ENCODE measurements around the gene WDR64. TPM values are rescaled to one million over a fixed set of nuclear protein-coding genes. Genes with fewer than 3 reads are reported as not detected.
"Not testable (repeated sequence)": the region's sequence is repeated elsewhere in the genome, so short reads cannot be mapped to it uniquely, and the experiment has no call there.

WDR64 gene
- total RNA-seq, 2 experiments from 2014 or later: 0.13 TPM; not detected in 1

DNA sequence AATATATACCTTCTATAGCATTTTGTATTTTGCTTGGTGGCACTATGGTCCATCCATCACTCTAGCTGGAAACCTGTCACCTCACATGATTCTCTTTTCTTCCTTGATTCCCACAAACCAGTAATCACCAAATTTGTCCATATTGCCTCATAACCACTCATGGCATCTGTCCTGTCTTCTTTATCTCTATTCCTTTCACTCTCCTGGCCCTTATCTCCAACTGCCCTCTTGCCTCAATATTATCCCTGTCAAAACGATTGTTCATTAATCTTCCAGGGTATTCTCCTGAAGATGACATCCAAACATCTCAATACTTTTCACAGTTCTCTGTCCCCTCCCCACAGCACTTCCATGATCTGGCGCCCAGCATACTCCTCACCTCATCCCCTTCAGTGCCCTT is 46.1 kb downstream of the WDR64 start:
- POLR2A ChIA-PET: no interaction called here

DNA sequence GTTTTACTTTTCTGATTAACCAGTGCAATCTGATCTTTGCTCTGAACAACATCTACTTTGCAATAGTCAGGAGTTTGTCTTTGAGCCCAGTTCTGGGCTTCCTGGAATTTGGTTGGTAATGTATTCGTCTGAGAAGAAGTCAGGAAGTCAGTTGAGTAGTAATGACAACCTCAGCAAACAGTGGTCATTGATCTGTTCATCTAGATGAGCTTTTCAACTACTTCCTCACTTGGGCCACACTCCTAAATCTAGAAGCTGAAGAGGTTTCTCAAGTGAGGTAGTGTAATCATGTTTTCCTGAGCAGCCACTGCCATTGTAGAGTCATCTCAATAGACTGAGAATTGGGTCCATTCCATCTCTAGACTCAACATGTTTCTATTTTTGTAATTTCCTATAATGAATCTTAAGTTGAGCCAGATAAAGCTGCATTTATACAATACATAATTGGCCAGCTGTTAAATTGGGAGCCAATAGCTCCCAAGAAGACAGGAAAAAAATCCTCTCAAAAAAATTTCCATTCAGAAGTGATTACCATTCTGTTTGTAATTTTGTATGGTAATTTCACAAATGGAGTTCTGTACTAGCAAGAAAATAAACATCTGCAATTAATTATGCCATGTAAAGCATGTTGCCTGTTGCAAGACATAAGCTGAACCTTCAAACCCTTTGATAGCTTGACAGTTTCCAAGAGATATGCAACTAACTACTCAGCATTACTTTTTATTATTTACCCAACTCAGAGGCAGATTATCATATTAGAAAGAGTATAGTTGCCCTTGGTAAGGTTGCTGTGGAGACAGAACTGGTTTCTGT is 49.6 kb downstream of the WDR64 start:
- Mint-ChIP-seq H3K9me3 (no peaks in the 10 kb centered on the region), H3K4me3 (no peak overlapping the region), H3K4me1 (peaks cover 9% of the 10 kb centered on the region), H3K36me3 (ENCODE audit: low read depth) (no peaks in the 10 kb centered on the region), H3K27ac (no peak overlapping the region), H3K27me3 (no peaks in the 10 kb centered on the region)
- ChIA-PET POLR2A (no interaction called here), CTCF (no interaction called here)
- no peak for DNase-seq

More for the DNA sequence above, 46.1 kb downstream of the WDR64 start:
- no peak overlapping the region for H3K4me3 Mint-ChIP-seq
- no peaks in the 10 kb centered on the region for H3K9me3 Mint-ChIP-seq
- no peak overlapping the region for H3K27ac Mint-ChIP-seq
- H3K36me3 Mint-ChIP-seq (ENCODE audit: low read depth): no peaks in the 10 kb centered on the region
- no peaks in the 10 kb centered on the region for H3K27me3 Mint-ChIP-seq
- CTCF ChIA-PET: no interaction called here
- no peak for DNase-seq
- peaks cover 9% of the 10 kb centered on the region for H3K4me1 Mint-ChIP-seq

DNA sequence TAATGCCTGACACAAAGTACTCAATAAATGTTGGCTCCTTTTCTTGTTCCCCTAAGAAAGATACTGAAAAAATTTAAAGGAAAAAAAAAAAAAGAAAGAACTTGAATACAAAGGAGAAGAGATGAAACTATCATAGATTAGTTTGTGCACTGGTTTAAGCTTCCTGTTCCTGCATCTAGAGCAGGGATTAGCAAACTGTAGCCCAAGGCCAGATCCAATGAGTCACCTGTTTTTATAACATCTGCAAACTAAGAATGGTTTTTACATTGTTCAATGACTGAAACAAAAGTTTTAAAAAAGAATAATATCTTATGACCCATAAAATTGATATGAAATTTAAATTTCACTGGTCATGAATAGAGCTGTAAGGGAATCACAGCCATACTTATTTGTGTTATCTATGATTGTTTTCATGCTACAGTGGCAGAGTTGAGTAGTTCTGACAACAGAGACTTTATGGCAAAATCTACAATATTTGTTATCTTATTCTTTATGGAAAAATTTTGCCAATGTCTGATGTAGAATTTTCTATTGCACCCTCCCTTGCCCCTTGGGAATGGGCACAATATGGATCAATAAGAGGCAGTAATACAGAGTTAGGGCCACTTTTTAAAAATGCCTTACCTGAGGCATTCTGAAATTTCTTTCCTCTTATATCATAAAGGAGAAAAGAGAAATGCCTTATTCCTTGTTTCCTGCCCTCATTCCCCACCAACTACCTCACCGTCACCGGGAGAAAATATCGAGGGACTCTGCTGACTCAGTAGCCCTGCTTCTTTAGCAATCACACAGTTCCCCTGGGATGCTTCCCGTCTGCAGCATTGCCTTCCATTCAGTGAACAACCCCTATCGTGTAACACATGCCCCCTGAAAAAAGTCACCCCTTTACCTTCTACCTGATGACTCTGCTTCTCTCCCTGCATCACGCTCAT is 50.6 kb downstream of the WDR64 start:
- no peak for DNase-seq
- no peaks in the 10 kb centered on the region for H3K9me3 Mint-ChIP-seq
- no peak overlapping the region for H3K27ac Mint-ChIP-seq
- no peaks in the 10 kb centered on the region for H3K36me3 Mint-ChIP-seq (ENCODE audit: low read depth)
- ChIA-PET CTCF (no interaction called here), POLR2A (no interaction called here)
- no peaks in the 10 kb centered on the region for H3K27me3 Mint-ChIP-seq
- no peak overlapping the region for H3K4me3 Mint-ChIP-seq
- peaks cover 13% of the 10 kb centered on the region for H3K4me1 Mint-ChIP-seq

DNA sequence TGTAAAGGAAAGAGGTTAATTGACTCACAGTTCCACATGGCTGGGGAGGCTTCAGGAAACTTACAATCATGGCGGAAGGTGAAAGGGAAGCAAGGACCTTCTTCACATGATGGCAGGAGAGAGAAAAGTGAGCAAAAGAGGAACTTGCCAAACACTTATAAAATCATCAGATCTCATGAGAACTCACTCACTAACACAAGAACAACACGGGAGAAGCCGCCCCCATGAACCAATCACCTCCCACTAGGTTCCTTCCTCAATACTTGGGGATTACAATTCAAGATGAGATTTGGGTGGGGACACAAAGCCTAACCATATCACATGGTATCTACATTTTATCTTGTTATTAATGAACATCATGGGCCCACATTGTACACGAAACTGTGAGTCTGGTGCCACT is 51.7 kb downstream of the WDR64 start:
- H3K27me3 Mint-ChIP-seq; POLR2A ChIA-PET; H3K27ac Mint-ChIP-seq; CTCF ChIA-PET; DNase-seq; H3K9me3 Mint-ChIP-seq; H3K4me3 Mint-ChIP-seq; H3K36me3 Mint-ChIP-seq (ENCODE audit: low read depth): not testable (repeated sequence)
- H3K4me1 Mint-ChIP-seq: peaks cover 13% of the 10 kb centered on the region

DNA sequence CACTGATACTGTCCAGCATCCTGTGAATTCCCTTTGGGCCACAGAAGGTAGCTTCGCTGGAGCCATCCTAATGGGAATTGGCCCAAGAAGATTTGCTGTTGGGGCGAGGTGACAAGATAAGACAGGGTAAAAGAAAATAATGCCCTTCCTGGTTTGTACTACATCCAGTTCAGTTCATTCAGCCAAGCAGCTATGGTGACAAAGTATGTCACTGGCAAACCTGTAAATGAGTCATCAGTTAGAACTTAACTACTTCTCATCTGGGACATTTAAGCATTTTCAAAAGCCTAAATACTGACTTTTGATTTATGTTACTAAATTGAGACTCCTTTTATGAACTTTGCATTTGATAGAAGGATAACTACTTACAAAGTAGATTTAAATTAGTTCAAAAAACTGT is 54.2 kb downstream of the WDR64 start:
- Mint-ChIP-seq H3K27me3 (no peaks in the 10 kb centered on the region), H3K36me3 (ENCODE audit: low read depth) (no peaks in the 10 kb centered on the region), H3K4me1 (peaks cover 11% of the 10 kb centered on the region), H3K27ac (no peak overlapping the region), H3K4me3 (no peak overlapping the region), H3K9me3 (no peaks in the 10 kb centered on the region)
- ChIA-PET POLR2A (no interaction called here), CTCF (no interaction called here)
- no peak for DNase-seq

DNA sequence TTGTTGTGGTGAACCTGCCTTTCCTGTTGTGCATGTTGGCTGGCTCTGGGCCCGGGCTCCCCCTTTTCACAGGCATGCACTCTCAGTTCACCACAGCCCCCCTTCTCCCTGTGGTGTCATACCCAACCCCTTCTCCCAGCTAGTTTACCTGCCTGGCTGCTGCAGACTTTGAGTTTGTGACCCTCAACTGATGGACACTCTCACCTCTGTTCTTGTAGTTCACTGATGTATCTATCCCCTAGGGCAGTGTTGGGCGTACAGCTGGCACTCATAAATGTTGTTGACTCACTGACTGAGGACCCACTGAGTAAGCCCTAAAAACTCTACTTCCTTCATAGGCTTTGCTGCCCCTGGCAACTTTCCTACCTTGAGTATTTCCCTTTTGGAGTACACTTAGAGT is 54.9 kb downstream of the WDR64 start:
- POLR2A ChIA-PET: no interaction called here

DNA sequence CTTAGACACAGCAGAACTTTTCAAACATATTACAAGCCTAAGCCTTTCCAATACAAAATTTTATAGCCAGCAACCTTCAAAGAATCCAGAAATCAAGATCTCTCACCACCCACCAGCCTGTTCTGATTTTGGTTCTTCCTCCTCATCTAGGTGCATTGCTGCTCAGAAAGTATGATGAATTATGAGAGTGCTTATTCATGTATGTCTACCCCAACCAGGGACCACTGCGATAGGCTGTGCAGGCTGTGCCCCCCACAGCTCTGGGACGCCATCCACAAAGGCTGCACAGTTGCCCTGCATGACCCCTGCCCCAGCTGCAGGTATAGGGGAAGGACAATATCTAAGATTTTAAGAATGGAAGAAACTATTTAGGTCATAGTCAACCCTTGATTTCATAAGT is 55.4 kb downstream of the WDR64 start:
- H3K4me3 Mint-ChIP-seq: no peak overlapping the region
- ChIA-PET CTCF (no interaction called here), POLR2A (no interaction called here)
- no peak overlapping the region for H3K27ac Mint-ChIP-seq
- no peak for DNase-seq
- no peaks in the 10 kb centered on the region for H3K36me3 Mint-ChIP-seq (ENCODE audit: low read depth)
- no peaks in the 10 kb centered on the region for H3K9me3 Mint-ChIP-seq
- no peaks in the 10 kb centered on the region for H3K27me3 Mint-ChIP-seq
- peaks cover 4% of the 10 kb centered on the region for H3K4me1 Mint-ChIP-seq

More for the DNA sequence above, 54.9 kb downstream of the WDR64 start:
- no peaks in the 10 kb centered on the region for H3K27me3 Mint-ChIP-seq
- no peak for DNase-seq
- H3K36me3 Mint-ChIP-seq (ENCODE audit: low read depth): no peaks in the 10 kb centered on the region
- no peak overlapping the region for H3K4me3 Mint-ChIP-seq
- peaks cover 4% of the 10 kb centered on the region for H3K4me1 Mint-ChIP-seq
- H3K9me3 Mint-ChIP-seq: no peaks in the 10 kb centered on the region
- CTCF ChIA-PET: no interaction called here
- no peak overlapping the region for H3K27ac Mint-ChIP-seq

DNA sequence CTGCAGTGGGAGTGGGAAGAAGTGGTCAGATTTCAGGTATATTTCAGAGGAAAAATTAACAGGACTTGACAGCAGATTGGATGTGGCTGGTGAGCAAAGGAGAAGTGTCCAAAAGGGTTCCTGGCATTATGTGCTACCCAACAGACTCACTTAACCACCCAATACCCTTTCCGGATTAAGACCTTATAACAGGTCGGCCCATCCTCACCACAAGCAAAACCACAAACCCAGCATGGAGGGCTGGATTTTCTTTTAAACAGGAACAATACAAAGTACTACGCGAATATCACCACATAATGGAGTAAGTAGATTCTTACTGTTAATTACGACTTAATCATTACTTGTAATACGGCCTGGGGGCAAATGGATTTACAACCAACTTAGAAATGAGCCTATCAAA is 59.2 kb downstream of the WDR64 start:
- no peak for DNase-seq
- H3K27ac Mint-ChIP-seq: no peak overlapping the region
- H3K27me3 Mint-ChIP-seq: no peaks in the 10 kb centered on the region
- no peaks in the 10 kb centered on the region for H3K9me3 Mint-ChIP-seq
- H3K4me1 Mint-ChIP-seq: peaks cover 4% of the 10 kb centered on the region
- CTCF ChIA-PET: no interaction called here
- no peak overlapping the region for H3K4me3 Mint-ChIP-seq
- no peaks in the 10 kb centered on the region for H3K36me3 Mint-ChIP-seq (ENCODE audit: low read depth)
- POLR2A ChIA-PET: no interaction called here

DNA sequence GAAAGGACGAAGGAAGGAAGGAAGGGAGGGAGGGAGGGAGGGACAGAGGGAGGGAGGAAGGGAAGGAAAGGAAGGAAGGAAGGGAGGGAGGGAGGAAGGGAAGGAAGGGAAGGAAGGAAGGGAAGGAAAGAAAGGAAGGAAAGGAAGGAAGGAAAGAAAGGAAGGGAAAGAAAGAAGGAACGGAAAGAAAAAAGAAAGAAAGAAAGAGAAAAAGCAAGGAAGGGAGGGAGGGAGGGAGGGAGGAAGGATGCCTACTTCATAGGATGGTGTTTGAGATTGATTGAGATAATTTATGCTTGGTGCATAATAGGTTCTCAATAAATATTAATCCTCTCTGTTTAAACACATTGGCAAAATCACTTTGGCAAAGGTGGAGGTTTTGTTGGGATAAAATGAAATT is 61.2 kb downstream of the WDR64 start:
- H3K4me3 Mint-ChIP-seq: no peak overlapping the region
- ChIA-PET CTCF (no interaction called here), POLR2A (no interaction called here)
- H3K9me3 Mint-ChIP-seq: no peaks in the 10 kb centered on the region
- no peak for DNase-seq
- no peak overlapping the region for H3K27ac Mint-ChIP-seq
- H3K36me3 Mint-ChIP-seq (ENCODE audit: low read depth): no peaks in the 10 kb centered on the region
- peaks cover 3% of the 10 kb centered on the region for H3K27me3 Mint-ChIP-seq
- no peaks in the 10 kb centered on the region for H3K4me1 Mint-ChIP-seq

DNA sequence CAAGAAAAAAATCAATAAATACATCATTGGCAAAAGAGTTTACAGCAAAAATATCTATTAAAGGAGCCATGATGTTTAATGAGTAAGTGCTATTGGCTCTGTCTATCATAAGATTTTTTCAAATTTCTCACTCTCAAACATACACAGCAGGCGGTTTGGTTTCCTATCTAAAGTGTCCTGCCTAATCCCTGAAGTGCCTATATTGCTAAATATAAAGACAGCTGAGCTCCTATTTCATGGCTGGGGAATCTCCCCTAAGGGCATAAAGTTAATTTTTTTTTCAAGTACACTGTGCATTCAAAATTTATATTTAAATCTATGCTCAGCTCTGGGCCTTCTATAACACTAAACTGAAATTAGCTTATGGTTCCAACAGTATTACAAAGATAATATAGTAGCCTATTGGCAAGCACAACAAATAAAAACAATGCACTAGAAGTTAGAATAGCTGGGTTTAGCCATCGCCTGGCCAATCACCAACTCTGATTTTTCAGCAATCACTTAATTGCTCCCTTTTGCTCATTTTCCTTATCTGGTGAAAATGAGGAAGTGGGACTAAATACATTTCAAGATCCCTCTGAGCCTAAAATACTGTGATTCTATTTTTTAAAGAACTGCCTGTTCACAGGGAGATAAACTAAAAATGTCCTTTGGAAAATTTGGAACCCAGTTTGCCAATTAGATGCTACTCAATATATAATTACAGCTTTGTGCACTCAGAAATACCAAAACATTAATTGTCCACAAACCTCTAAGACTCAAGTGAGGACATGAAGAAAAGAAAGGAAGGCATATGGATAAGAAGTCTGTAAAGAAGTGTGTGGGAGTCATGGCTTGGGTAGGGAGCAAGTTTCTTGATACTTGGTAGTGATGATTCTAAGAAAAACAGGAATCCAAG is 62.5 kb downstream of the WDR64 start:
- no peaks in the 10 kb centered on the region for H3K4me1 Mint-ChIP-seq
- H3K27ac Mint-ChIP-seq: no peak overlapping the region
- no peak overlapping the region for H3K4me3 Mint-ChIP-seq
- ChIA-PET POLR2A (no interaction called here), CTCF (no interaction called here)
- DNase-seq: no peak
- peaks cover 3% of the 10 kb centered on the region for H3K27me3 Mint-ChIP-seq
- no peaks in the 10 kb centered on the region for H3K36me3 Mint-ChIP-seq (ENCODE audit: low read depth)
- H3K9me3 Mint-ChIP-seq: no peaks in the 10 kb centered on the region

DNA sequence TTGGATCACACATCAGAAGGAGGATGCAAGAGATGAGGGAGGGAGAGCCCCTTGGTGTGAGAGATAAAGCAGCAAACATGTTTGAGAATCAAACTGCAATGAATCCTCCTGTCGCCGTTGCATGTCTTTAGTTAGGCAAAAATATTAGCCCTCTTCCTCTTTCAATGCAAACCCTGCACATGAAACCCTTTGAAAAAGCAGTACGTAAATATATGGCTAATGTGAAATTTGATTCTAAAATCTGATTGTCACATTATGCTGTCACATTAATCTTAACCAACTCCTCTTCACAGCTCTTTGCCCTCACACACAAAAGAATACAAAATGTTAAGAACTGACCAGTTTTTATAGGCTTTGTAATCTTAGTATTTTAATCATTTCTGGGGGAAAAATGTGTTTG is 63.4 kb downstream of the WDR64 start:
- ChIA-PET CTCF (no interaction called here), POLR2A (no interaction called here)
- Mint-ChIP-seq H3K36me3 (ENCODE audit: low read depth) (no peaks in the 10 kb centered on the region), H3K27me3 (peaks cover 3% of the 10 kb centered on the region), H3K9me3 (no peaks in the 10 kb centered on the region), H3K27ac (no peak overlapping the region), H3K4me1 (no peaks in the 10 kb centered on the region), H3K4me3 (no peak overlapping the region)
- DNase-seq: no peak

DNA sequence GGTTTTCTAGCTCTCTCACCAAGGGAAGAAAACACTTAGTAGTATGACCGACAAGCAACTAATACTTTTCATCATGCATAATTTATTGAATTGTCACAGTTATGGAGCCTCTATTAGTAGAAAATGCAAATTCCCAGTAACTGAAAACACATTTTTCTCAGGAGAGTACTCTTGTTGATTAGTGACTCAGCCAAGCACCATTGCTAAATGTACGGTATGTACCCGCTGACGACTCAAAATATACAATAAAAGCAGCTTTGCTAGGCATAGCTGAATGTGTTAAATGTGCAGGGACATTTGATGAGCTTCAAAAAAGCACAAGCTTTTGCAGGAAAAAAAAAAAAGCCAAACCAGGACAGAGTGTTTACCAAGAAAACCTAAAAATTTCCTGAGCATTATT is 63.9 kb downstream of the WDR64 start:
- no peaks in the 10 kb centered on the region for H3K4me1 Mint-ChIP-seq
- CTCF ChIA-PET: no interaction called here
- POLR2A ChIA-PET: no interaction called here
- H3K9me3 Mint-ChIP-seq: no peaks in the 10 kb centered on the region
- no peaks in the 10 kb centered on the region for H3K36me3 Mint-ChIP-seq (ENCODE audit: low read depth)
- no peak overlapping the region for H3K27ac Mint-ChIP-seq
- DNase-seq: no peak
- H3K4me3 Mint-ChIP-seq: no peak overlapping the region
- peaks cover 4% of the 10 kb centered on the region for H3K27me3 Mint-ChIP-seq

DNA sequence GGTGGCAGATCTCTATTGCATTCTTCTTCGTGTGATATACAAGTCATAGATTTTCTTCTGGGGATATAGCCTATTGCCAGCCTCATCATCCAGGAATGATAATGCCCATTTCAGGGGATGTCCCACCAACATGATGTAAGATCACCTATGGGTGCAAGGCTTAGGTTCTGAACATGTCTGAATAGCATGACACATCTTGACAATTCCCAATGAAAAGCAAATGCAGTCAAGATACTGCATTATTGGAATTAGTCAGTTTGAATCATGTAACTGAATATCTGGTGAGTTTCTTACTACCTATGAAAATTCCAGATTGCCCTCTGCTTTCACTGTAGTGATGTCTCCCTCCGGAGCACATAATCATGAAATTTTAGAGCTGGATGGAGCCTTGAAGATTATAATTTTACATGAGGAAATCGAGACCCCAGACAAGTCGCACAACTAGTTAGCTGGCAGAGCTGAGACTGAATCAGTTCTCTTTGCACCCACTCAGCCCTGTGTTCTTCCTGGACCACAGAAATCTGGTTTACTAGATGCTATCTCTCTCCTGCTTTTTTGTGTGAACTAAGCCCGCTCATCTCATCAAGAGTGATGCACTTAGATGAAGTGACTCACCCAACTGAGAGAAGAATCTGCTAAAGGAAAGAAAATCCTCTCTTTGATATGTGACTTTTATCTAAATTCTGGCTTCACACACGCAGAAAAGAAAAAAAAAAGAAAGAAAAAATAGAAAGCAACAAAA is 65.0 kb downstream of the WDR64 start:
- Mint-ChIP-seq H3K36me3 (ENCODE audit: low read depth) (no peaks in the 10 kb centered on the region), H3K4me1 (no peaks in the 10 kb centered on the region), H3K9me3 (no peaks in the 10 kb centered on the region), H3K27ac (no peak overlapping the region), H3K4me3 (no peak overlapping the region), H3K27me3 (peaks cover 4% of the 10 kb centered on the region)
- ChIA-PET CTCF (no interaction called here), POLR2A (no interaction called here)
- DNase-seq: no peak
